MCF 10A (cell line): Measurements from ENCODE around the gene WASF3. TPM values are rescaled to one million over a fixed set of nuclear protein-coding genes. Genes with fewer than 3 reads are reported as not detected.

Experiments used
- BruUV-seq: library from RNA; stranded (reverse); fragments of 400-500 nt; replicated peaks from 2 replicates; lab custom pipeline; 2021; lab: Mats Ljungman, UMichigan
- CTCF ChIA-PET: fragments of 300-600 bp; sonication (Branson Sonifier 250); formaldehyde crosslinking; extraction: SDS; loops from one replicate; lab custom pipeline; 2021; ENCODE audit warnings: antibody characterized with exemption, inconsistent platforms; lab: Yijun Ruan, JAX
- POLR2A ChIA-PET: fragments of 300-600, 350-650 bp; sonication (Branson Sonifier 250); formaldehyde crosslinking; extraction: SDS; loops from one replicate; lab custom pipeline; 2020; ENCODE audit warnings: antibody characterized with exemption, inconsistent platforms; lab: Yijun Ruan, JAX
- DNase-seq: peaks from one replicate; pipeline ENCODE4 v3.0.0-alpha.2; 2018; ENCODE audit not compliant: unreplicated experiment
- H3K27ac Mint-ChIP-seq: one replicate; pipeline ENCODE4 v1.8.0; 2022; ENCODE audit warnings: mild to moderate bottlenecking, low read depth, mixed read lengths; ENCODE audit not compliant: unreplicated experiment
- H3K27me3 Mint-ChIP-seq: one replicate; pipeline ENCODE4 v1.8.0; 2022; ENCODE audit warnings: mixed read lengths; ENCODE audit not compliant: insufficient read depth, unreplicated experiment
- H3K36me3 Mint-ChIP-seq: one replicate; pipeline ENCODE4 v1.8.0; 2022; ENCODE audit warnings: mild to moderate bottlenecking, moderate library complexity, mixed read lengths; ENCODE audit not compliant: insufficient read depth, unreplicated experiment
- H3K4me1 Mint-ChIP-seq: one replicate; pipeline ENCODE4 v1.8.0; 2022; ENCODE audit warnings: mixed read lengths; ENCODE audit not compliant: insufficient read depth, unreplicated experiment
- H3K4me3 Mint-ChIP-seq: one replicate; pipeline ENCODE4 v1.8.0; 2022; ENCODE audit warnings: mild to moderate bottlenecking, moderate library complexity, mixed read lengths; ENCODE audit not compliant: unreplicated experiment
- H3K9me3 Mint-ChIP-seq: one replicate; pipeline ENCODE4 v1.8.0; 2022; ENCODE audit warnings: mixed read lengths; ENCODE audit not compliant: unreplicated experiment
- CTCF ChIP-seq: fragments of 200-600 bp; IDR thresholded peaks from one replicate; pipeline ENCODE4 v1.8.0; 2022; ENCODE audit warnings: antibody characterized with exemption, mild to moderate bottlenecking; ENCODE audit not compliant: unreplicated experiment
- intact Hi-C: fragments of 100-400 bp; cut with micrococcal nuclease; formaldehyde crosslinking; loops from 2 replicates; pipeline ENCODE4 v1.14.1; 2022
- total RNA-seq: library from RNA; stranded (reverse); gene quantifications from 2 replicates; pipeline ENCODE4 v1.2.3, GENCODE V29; 2022

The WASF3 gene
- total RNA-seq, 1 experiment from 2014 or later: 24.0 TPM

GRCh38 chr13:26561651-26562511, 4.4 kb downstream of the WASF3 start:
- CTCF ChIA-PET: interaction anchor here (1.0 kb wide), 1 partner anchor 17 kb away, joined by 3 read pairs; no protein-coding TSS in a partner anchor
- H3K36me3 Mint-ChIP-seq: no peaks in the 10 kb centered on the region
- TF ChIP-seq CTCF: no peak
- no peak overlapping the region for H3K27ac Mint-ChIP-seq
- no peak for DNase-seq
- H3K4me1 Mint-ChIP-seq: peaks cover 12% of the 10 kb centered on the region
- POLR2A ChIA-PET: interaction anchor here (0.7 to 0.9 kb wide), 2 partner anchors 13 to 288 kb away, joined by 3 to 4 read pairs; no protein-coding TSS in a partner anchor
- H3K9me3 Mint-ChIP-seq: no peaks in the 10 kb centered on the region
- no peak overlapping the region for H3K4me3 Mint-ChIP-seq
- no TSS peak for BruUV-seq
- intact Hi-C loops: no loop called here
- no peaks in the 10 kb centered on the region for H3K27me3 Mint-ChIP-seq

- intact Hi-C loops: no loop called here
- BruUV-seq: no TSS peak
- Mint-ChIP-seq H3K27me3 (no peaks in the 10 kb centered on the region), H3K4me3 (no peak overlapping the region), H3K36me3 (no peaks in the 10 kb centered on the region), H3K27ac (no peak overlapping the region), H3K9me3 (no peaks in the 10 kb centered on the region), H3K4me1 (peaks cover 16% of the 10 kb centered on the region)
- DNase-seq: no peak
- ChIA-PET CTCF (no interaction called here), POLR2A (interaction anchor here (0.7 to 0.9 kb wide), 2 partner anchors 14 to 289 kb away, joined by 3 to 4 read pairs; no protein-coding TSS in a partner anchor)
- TF ChIP-seq CTCF: no peak
Measured at GRCh38 chr13:26562512-26562890, 5.0 kb downstream of the WASF3 start.

- DNase-seq: no peak
- no peaks in the 10 kb centered on the region for H3K9me3 Mint-ChIP-seq
- ChIA-PET POLR2A (interaction anchor here (0.8 to 1.1 kb wide), 3 partner anchors 16 to 81 kb away, joined by 3 to 4 read pairs (median 3); no protein-coding TSS in a partner anchor), CTCF (interaction anchor here (1.4 kb wide), 1 partner anchor 378 kb away, joined by 4 read pairs; no protein-coding TSS in a partner anchor)
- no peak overlapping the region for H3K27ac Mint-ChIP-seq
- no peaks in the 10 kb centered on the region for H3K27me3 Mint-ChIP-seq
- BruUV-seq: no TSS peak
- no peak overlapping the region for H3K4me3 Mint-ChIP-seq
- no peaks in the 10 kb centered on the region for H3K36me3 Mint-ChIP-seq
- TF ChIP-seq CTCF: no peak
- intact Hi-C loops: no loop called here
- peaks cover 24% of the 10 kb centered on the region for H3K4me1 Mint-ChIP-seq
Measured at GRCh38 chr13:26563713-26564112, 6.2 kb downstream of the WASF3 start.

GRCh38 chr13:26568132-26568815, 10.8 kb downstream of the WASF3 start:
- no peak for DNase-seq
- H3K4me1 Mint-ChIP-seq: peaks cover 19% of the 10 kb centered on the region
- H3K36me3 Mint-ChIP-seq: no peaks in the 10 kb centered on the region
- no peak overlapping the region for H3K4me3 Mint-ChIP-seq
- H3K9me3 Mint-ChIP-seq: peaks cover 8% of the 10 kb centered on the region
- TF ChIP-seq CTCF: no peak
- POLR2A ChIA-PET: interaction anchor here (0.7 to 2.3 kb wide), 3 partner anchors 10 to 379 kb away, joined by 3 to 10 read pairs (median 4); partner anchors contain the start of gene WASF3
- H3K27ac Mint-ChIP-seq: no peak overlapping the region
- no TSS peak for BruUV-seq
- H3K27me3 Mint-ChIP-seq: no peaks in the 10 kb centered on the region
- CTCF ChIA-PET: interaction anchor here (0.9 kb wide), 1 partner anchor 13 kb away, joined by 3 read pairs; no protein-coding TSS in a partner anchor
- intact Hi-C loops: no loop called here
